GM23338 (cell line): ENCODE measurements around the gene HS1BP3. TPM values are rescaled to one million over a fixed set of nuclear protein-coding genes. Genes with fewer than 3 reads are reported as not detected.

Experiments
- ATAC-seq: fragments of 200-7000 bp; cut with Tn5 transposase; 3 replicates; pipeline ENCODE4 v1.9.1; 2020
- DNase-seq: peaks from one replicate; pipeline ENCODE4 v3.0.0-alpha.2; 2015; ENCODE audit warnings: low spot score
- H2AFZ ChIP-seq: fragments of 200-600 bp; sonication (generic); 2 replicates; pipeline ENCODE4 v1.8.0; 2016; ENCODE audit warnings: antibody characterized with exemption, mild to moderate bottlenecking, moderate library complexity
- H3F3A ChIP-seq: fragments of 200-600 bp; sonication (generic); replicated peaks from 2 replicates; pipeline ENCODE4 v1.8.0; 2017; ENCODE audit warnings: antibody characterized with exemption, mixed run types, low read depth
- H3K27ac ChIP-seq: fragments of 200-600 bp; sonication (generic); 2 replicates; pipeline ENCODE4 v1.6.1; 2016; ENCODE audit warnings: low read depth
- H3K27me3 ChIP-seq: fragments of 200-600 bp; sonication (generic); 2 replicates; pipeline ENCODE4 v1.8.0; 2016; ENCODE audit warnings: mild to moderate bottlenecking, mixed run types, moderate library complexity; ENCODE audit not compliant: insufficient read depth
- H3K36me3 ChIP-seq: fragments of 200-600 bp; sonication (generic); 2 replicates; pipeline ENCODE4 v1.8.0; 2016; ENCODE audit warnings: mild to moderate bottlenecking; ENCODE audit not compliant: insufficient read depth
- H3K4me1 ChIP-seq: fragments of 200-600 bp; sonication (generic); 2 replicates; pipeline ENCODE4 v1.8.0; 2016; ENCODE audit warnings: mild to moderate bottlenecking, moderate library complexity; ENCODE audit not compliant: insufficient read depth
- H3K4me2 ChIP-seq: fragments of 200-600 bp; sonication (generic); 2 replicates; pipeline ENCODE4 v1.7.1; 2017; ENCODE audit warnings: mixed run types
- H3K4me3 ChIP-seq: fragments of 200-600 bp; sonication (generic); 2 replicates; pipeline ENCODE4 v1.6.1; 2016; ENCODE audit warnings: mixed run types
- H3K79me2 ChIP-seq: fragments of 200-600 bp; sonication (generic); replicated peaks from 2 replicates; pipeline ENCODE4 v1.8.0; 2017; ENCODE audit warnings: mild to moderate bottlenecking; ENCODE audit not compliant: insufficient read depth
- H3K9me2 ChIP-seq: fragments of 200-600 bp; sonication (generic); 2 replicates; pipeline ENCODE4 v1.8.0; 2017; ENCODE audit not compliant: insufficient read depth
- H4K20me1 ChIP-seq: fragments of 200-600 bp; sonication (generic); replicated peaks from 2 replicates; pipeline ENCODE4 v1.8.0; 2017; ENCODE audit warnings: mild to moderate bottlenecking; ENCODE audit not compliant: insufficient read depth
- H3K27ac Mint-ChIP-seq: 2 replicates; pipeline ENCODE4 v1.8.0; 2020; ENCODE audit warnings: inconsistent platforms, mild to moderate bottlenecking, moderate library complexity, mixed read lengths
- H3K27me3 Mint-ChIP-seq: 3 replicates; pipeline ENCODE4 v1.8.0; 2022; ENCODE audit warnings: low read depth, mild to moderate bottlenecking, moderate library complexity, mixed read lengths, inconsistent platforms; ENCODE audit not compliant: insufficient read depth, poor library complexity
- H3K36me3 Mint-ChIP-seq: 3 replicates; pipeline ENCODE4 v1.8.0; 2021; ENCODE audit warnings: low read depth, mild to moderate bottlenecking, inconsistent platforms, moderate library complexity, mixed read lengths
- H3K4me1 Mint-ChIP-seq: 3 replicates; pipeline ENCODE4 v1.8.0; 2020; ENCODE audit warnings: mild to moderate bottlenecking, inconsistent platforms, mixed read lengths
- H3K4me3 Mint-ChIP-seq: 3 replicates; pipeline ENCODE4 v1.8.0; 2021; ENCODE audit warnings: moderate library complexity, mild to moderate bottlenecking, inconsistent platforms, mixed read lengths
- H3K9me3 Mint-ChIP-seq: 3 replicates; pipeline ENCODE4 v1.8.0; 2020; ENCODE audit warnings: moderate library complexity, mild to moderate bottlenecking, inconsistent platforms, mixed read lengths
- CREB1 ChIP-seq: fragments of 250-450 bp; sonication (Bioruptor Pico); IDR thresholded peaks from 2 replicates; pipeline ENCODE4 v1.5.0; 2020; ENCODE audit warnings: low read depth, mild to moderate bottlenecking, moderate library complexity
- CTCF ChIP-seq, 2 experiments: fragments of 200-600 bp in 1 of 2; sonication (generic) in 1 of 2; conservative IDR thresholded peaks; 2 replicates each; pipeline versions ENCODE4 v1.5.1 to v1.6.1; 2016 to 2017; ENCODE audit warnings: antibody characterized with exemption in 2 of 2, low read depth in 2 of 2, mild to moderate bottlenecking in 2 of 2, moderate library complexity in 1 of 2
- ETS1 ChIP-seq: IDR thresholded peaks from 2 replicates; pipeline ENCODE4 v1.6.1; 2016; ENCODE audit warnings: antibody characterized with exemption
- EZH2 ChIP-seq: fragments of 200-600 bp; sonication (generic); IDR thresholded peaks from one replicate; pipeline ENCODE4 v1.8.0; 2017; ENCODE audit warnings: antibody characterized with exemption, mild to moderate bottlenecking, low read depth; ENCODE audit not compliant: unreplicated experiment
- EZH2phosphoT487 ChIP-seq: fragments of 200-600 bp; sonication (generic); IDR thresholded peaks from one replicate; pipeline ENCODE4 v1.8.1; 2018; ENCODE audit warnings: antibody characterized with exemption; ENCODE audit not compliant: unreplicated experiment
- JUNB ChIP-seq: IDR thresholded peaks from one replicate; pipeline ENCODE4 v1.6.1; 2016; ENCODE audit warnings: antibody characterized with exemption; ENCODE audit not compliant: unreplicated experiment
- NANOG ChIP-seq: IDR thresholded peaks from 2 replicates; pipeline ENCODE4 v1.6.1; 2016; ENCODE audit warnings: antibody characterized with exemption, borderline replicate concordance
- POLR2AphosphoS5 ChIP-seq: IDR thresholded peaks from 2 replicates; pipeline ENCODE4 v1.6.1; 2016; ENCODE audit warnings: antibody characterized with exemption, low read depth
- REST ChIP-seq: IDR thresholded peaks from one replicate; pipeline ENCODE4 v1.6.1; 2018; ENCODE audit warnings: antibody characterized with exemption; ENCODE audit not compliant: unreplicated experiment
- STAT1 ChIP-seq: IDR thresholded peaks from one replicate; pipeline ENCODE4 v1.6.1; 2016; ENCODE audit warnings: antibody characterized with exemption; ENCODE audit not compliant: unreplicated experiment
- ZNF114 ChIP-seq: fragments of 250-450 bp; sonication (Bioruptor Pico); IDR thresholded peaks from 2 replicates; pipeline ENCODE4 v1.5.0; 2020; ENCODE audit warnings: mild to moderate bottlenecking, moderate library complexity
- ZNF331 ChIP-seq: fragments of 250-450 bp; sonication (Bioruptor Pico); IDR thresholded peaks from 2 replicates; pipeline ENCODE4 v1.5.0; 2020; ENCODE audit warnings: low read depth, mild to moderate bottlenecking, moderate library complexity
- ZNF462 ChIP-seq: fragments of 250-450 bp; sonication (Bioruptor Pico); IDR thresholded peaks from 2 replicates; pipeline ENCODE4 v1.5.0; 2020; ENCODE audit warnings: mild to moderate bottlenecking, moderate library complexity
- polyA plus RNA-seq: library from polyadenylated mRNA; unstranded; fragments of >200 nt; fragmentation: Nextera tagmentation; extraction: Ambion mirVana; gene quantifications from 2 replicates; pipeline ENCODE4 v1.2.1, GENCODE V29; 2016
- total RNA-seq: library from RNA; depleted of rRNA; stranded (reverse); fragments of >200 nt; shearing (Covaris generic); gene quantifications from 2 replicates; pipeline ENCODE4 v1.2.3, GENCODE V29; 2014

Gene HS1BP3
- total and polyA plus RNA-seq, 2 experiments from 2014 or later: 7.2 to 15.0 TPM

- Histone ChIP-seq H3K4me2 (no peak overlapping the region), H3K36me3 (no peaks in the 10 kb centered on the region), H3K27me3 (no peaks in the 10 kb centered on the region), H3K9me2 (no peaks in the 10 kb centered on the region), H3F3A (no peaks in the 10 kb centered on the region), H3K79me2 (no peaks in the 10 kb centered on the region), H3K27ac (no peak overlapping the region), H2AFZ (no peak overlapping the region), H3K4me1 (0 out of 2 replicates have a peak, but pooled peaks cover 8% of the 10 kb centered on the region), H4K20me1 (no peaks in the 10 kb centered on the region), H3K4me3 (no peak overlapping the region)
- Mint-ChIP-seq H3K27me3 (peaks cover 7% of the 10 kb centered on the region), H3K4me1 (peaks cover 20% of the 10 kb centered on the region), H3K9me3 (no peaks in the 10 kb centered on the region), H3K27ac (no peak overlapping the region), H3K4me3 (no peak overlapping the region), H3K36me3 (no peaks in the 10 kb centered on the region)
- ATAC-seq (peak; percentile 74), DNase-seq (peak; percentile 51)
- TF ChIP-seq ETS1: no peak
- TF ChIP-seq ZNF462: no peak
- TF ChIP-seq ZNF331: no peak
- no peak for TF ChIP-seq NANOG
- no peak for TF ChIP-seq CTCF (conservative IDR thresholded peaks at IDR 0.05; ENCODE audit: low read depth in 2 of 2)
- no peak for TF ChIP-seq JUNB
- TF ChIP-seq CREB1 (CRISPR knock-in tag): no peak
- TF ChIP-seq EZH2: no peak
- no peak for TF ChIP-seq STAT1
- TF ChIP-seq ZNF114 (CRISPR knock-in tag): no peak
- no peak for TF ChIP-seq REST
- no peak for TF ChIP-seq POLR2AphosphoS5
- no peak for TF ChIP-seq EZH2phosphoT487
Observed at GRCh38 chr2:20617081-20617575, 33.8 kb downstream of the HS1BP3 start.
